Activated gamma-delta T cell treated with Interleukin-2 at 50 U/mL for 16 hours (primary cell): Measurements from ENCODE around the gene CLK4.
A peak's percentile ranks its signal among the peaks of the same experiment; 100 is the strongest.

ENCODE experiments used
- DNase-seq: peaks from one replicate; pipeline ENCODE4 v3.0.0-alpha.2; 2020

CLK4 gene

DNA sequence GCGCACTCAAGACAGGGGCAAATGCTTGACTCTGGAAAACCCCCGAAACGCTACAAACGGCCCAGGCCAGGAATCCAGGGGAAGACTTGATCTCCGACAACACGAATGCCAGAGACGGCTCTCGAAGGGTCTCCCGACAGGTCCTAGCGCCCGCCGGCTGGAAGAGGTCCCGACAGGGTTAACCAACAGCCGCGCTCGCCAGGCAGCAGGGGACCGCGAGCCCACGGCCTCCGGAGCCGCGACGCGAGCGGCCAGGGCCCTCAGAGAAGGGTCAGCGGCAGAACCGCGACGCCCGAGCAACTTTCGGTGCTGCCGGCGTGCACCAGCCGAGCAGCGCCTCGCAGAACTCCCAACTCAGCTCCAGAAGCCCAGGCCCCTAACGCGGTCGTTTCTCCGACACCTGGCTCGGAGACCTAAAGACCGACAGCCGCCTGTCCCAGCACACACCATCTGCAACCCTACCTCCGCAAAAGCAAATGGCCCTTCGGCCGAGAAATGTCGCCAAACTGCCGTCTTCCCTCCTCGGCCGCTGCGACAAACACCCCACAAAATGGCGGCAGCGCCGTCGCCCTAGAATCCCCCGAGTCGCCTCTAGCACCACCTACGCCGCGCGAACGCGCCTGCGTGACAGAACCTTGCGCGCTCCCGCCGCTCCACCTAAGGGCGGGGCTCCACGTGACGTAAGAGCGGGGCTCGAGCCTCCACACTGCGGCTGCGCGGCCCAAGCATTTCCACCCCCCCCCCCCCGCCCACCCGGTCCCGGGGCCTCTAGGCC, at the start of gene CLK4:
CLK4 (minus strand) TSS at position 567 of the 775 bp plus-strand sequence. CDS start 3,634 bp downstream, outside the sequence.
- peak; percentile 96 for DNase-seq

DNA sequence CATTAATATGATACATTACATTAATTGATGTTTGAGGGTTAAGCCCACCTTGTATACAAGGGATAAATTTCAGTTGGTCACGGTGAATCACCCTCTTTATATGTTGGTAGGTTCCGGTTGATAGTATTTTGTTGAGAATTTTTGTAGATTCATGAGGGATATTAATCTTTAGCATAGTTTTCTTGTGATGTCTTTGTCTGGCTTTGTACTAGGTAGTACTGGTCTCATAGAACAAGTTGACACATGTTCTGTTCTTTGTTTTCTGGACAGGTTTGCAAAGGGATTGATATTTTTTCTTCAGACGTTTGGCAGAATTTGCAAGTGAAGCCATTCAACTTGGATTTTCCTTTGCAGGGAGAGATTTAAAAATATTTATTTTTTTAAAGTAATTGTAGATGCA, 49.1 kb upstream of the CLK4 start:
- no peak for DNase-seq

DNA sequence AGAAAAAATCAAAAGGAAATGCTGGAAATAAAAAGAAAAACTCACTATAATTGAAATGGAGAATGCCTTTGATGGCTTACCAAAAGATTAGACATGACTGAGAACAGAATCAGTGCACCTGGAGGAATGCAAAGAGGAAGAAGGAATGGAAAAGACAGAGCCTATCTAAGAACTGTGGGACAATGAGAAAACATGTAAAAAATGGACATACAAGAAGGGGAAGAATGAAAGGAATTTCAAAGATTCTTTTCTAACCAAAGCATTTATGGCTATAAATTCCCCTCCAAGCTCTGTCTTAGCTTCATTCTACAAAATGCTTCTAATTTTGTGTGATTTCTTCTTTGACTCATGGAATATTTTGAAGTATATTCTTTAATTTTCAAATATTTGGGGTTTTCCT, 47.5 kb upstream of the CLK4 start:
- DNase-seq = no peak

DNA sequence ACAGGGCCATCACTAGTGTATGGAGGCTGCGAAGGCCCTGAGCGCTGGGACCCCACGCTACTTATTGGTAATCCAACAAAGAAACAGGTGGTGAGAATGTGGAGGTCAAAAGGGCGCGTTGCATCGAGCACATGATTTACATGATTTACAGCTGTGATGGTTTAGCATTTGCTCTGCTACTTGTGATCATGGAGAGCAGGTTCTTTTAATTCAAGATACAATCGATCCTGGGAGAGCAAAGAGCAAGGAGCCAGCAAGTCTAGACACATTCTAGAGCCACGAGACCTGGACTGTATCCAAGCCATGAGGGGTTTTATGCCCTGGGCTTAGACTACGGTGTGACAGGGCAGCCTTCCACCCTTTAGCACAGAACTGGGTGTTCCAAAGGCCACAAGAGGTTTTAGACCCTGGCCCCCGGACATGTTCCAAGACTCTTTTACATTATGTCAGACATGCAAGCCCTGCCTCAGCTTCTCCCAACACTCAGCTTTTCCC, 47.0 kb upstream of the CLK4 start:
- DNase-seq = no peak

DNA sequence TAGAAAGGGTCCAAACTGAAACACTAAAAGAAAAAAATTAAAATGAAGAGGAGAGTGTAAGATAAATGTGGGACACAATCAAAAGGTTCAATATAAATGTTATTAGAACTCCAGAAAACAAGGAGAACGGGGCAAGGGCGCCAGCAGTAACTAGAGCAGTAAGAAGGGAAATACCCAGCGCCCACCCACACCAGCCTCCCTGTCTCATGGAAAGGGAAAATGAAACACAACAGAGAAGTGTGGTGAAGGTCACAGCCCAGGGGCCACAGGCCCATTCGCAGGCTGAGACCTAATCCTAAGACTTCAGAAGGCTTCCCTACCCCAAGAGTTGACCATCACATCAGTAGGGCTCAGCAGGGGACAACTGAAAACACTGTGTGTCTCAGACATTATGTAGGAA, 45.8 kb upstream of the CLK4 start:
- no peak for DNase-seq

DNA sequence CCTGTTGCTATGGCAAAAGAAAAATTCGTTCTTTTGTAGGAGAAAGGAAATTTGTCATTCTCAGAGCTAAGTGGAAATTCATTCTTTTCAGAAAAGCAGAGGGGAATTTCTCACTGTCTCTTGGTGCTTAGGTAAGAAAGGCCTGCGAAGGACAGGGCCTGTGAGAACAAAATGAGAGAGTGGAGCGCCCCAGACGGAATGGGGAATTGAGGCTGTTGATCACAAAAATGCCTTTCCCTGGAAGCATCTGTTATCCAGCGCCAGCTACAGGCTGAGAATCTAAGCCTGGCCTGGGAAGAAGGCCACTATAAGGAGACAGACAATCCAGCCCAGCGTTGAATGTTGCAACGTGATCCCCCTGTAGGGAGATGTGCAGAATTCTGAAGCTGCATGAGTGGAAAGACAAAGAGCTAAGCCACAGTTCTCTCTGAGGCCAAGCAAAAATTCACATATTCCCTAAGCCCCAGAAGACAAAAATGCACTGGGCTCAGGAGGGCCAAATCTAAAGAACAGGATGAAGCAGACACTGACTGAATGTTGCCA, 44.8 kb upstream of the CLK4 start:
- no peak for DNase-seq

DNA sequence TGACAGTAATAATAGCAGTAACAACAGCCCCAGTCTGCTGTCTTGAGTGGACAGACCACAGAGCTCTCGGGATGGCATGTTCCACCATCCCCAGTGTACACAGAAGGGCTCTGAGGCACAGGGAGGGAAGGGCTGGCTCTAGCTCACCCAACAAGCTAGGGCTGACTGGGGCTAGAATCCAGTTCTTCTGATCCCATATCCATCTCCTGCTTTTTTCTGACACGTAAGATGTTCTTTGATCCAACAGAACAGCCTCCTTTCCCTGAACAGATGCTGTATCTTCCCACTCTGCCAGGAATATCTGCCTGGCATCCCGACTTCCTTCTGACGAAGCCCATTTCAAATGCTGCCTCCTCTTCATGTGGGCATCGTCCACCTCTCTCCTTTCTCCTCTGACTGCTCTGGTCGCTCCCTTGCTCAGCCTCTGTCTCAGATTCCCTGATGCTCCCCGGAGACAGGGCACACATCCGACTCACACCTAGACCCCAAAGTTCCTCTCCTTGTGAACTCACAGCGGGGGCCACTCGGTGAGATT, 43.6 kb upstream of the CLK4 start:
- DNase-seq = no peak

DNA sequence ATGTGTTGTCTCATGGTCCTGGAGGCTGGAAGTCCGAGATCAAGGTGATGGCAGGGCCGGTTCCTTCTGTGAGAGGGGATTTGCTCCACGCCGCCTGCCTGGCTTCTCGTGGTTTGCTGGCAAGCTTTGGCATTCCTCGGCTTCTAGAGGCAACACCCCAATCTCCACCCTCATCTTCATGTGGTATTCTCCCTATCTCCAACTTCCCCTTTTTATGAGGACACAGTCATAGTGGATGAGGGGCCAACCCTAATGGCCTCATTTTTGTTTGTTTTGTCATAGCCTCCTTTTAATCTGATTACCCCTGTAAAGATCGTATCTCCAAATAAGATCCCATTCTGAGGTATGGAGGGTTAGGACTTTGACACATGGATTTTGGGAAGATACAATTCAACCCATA, 41.7 kb upstream of the CLK4 start:
- no peak for DNase-seq

DNA sequence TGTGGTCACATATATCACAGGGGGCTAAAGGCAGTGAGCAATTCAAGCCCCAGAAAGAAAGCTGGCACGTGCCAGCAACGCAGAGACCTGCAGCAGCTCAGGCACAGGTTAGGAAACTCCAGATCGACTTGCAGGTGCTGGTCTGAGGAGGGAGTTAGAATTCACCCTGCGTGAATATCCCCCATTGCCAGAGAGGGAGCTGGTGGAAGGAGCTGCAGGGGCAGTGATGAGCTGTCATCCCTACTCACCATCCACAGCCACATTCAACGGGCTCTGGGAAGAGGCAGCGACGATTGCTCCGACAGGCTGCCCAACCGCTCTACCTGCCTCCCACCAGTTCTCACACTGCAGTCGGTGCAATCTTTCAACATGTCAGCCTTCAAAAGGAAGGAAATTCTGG, 40.8 kb upstream of the CLK4 start:
- DNase-seq = no peak

DNA sequence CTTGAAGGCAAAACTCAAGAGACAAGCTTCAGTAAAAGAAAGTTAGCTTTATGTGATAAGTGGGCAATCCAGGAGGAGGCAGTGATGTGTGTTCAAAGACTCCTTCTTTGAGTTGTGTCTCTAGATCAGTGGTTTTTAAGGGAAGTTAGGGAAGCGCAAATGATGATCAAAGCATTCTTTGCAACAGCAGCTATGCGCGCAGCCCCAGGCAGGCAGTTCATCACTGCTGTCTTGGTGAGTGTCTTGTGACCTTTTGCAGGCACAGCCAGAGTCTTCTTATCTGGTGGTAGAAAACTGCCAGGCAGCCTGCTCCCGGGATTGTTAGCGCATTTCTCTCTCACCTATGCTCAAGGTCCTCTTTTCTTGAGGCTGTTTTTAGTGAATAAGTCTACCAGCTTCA, 40.3 kb upstream of the CLK4 start:
- no peak for DNase-seq

DNA sequence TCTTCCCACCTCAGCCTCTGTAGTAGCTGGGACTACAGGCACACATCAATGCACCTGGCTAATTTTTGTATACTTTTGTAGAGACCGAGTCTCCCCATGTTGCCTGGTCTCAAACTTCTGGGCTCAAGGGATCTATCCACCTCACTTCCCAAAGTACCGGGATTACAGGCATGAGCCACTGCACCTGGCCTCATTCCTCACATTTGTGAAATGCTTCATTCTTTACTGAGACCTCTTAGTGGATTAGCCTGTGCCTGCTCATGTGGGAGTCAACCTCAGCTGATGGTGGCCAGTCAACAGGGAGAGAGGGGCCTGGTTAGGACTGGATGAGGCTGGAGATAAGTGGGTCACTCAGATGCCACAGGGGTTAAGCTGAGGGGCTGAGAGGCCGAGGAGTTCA, 37.3 kb upstream of the CLK4 start:
- DNase-seq = no peak

DNA sequence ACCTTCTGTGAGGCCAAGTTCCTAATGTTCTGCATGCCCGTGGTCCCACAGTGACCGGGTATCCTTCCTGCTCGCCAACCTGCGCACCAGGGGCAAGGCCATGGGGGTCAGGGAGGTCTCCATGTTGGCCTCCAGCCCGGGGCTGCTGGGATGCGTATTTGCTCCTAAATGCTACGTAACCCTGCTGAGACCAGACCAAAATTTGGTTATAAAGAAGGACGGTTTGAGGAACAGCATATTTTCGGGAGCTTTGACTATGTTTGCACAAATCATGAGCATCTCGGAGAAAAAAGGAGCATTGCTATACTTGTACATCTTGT, 35.7 kb upstream of the CLK4 start:
- DNase-seq = no peak

DNA sequence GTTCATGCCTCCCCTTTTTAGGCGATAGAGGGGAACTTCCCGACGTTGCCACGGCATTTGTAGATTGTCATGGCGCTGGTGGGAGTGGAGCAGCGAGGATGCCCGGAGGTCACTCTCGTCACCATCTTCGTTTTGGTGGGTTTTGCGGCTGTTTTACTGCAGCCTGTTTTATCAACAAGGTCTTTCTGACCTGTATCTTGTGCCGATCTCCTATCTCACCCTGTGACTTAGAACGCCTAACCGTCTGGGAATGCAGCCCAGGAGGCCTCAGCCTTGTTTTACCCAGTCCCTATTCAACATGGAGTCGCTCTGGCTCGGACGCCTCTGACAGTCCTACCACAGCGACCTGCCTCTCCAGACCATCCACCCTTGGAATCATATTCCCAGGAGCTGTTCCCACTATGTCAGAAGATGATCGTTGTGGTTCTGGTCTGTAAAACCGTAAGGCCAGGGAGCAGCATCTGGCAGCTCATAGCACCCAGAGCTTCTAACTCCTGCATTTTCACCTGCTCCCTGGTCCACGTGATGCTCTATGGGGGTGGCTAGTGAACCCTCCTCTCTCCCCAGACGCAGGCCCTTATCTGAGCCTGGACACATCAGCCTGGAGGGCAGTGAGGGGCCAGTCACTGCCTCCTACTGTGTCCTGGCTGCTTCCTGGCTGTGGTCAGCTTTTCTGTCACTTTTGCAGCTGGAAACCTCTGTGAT, 35.1 kb upstream of the CLK4 start:
- DNase-seq = no peak

DNA sequence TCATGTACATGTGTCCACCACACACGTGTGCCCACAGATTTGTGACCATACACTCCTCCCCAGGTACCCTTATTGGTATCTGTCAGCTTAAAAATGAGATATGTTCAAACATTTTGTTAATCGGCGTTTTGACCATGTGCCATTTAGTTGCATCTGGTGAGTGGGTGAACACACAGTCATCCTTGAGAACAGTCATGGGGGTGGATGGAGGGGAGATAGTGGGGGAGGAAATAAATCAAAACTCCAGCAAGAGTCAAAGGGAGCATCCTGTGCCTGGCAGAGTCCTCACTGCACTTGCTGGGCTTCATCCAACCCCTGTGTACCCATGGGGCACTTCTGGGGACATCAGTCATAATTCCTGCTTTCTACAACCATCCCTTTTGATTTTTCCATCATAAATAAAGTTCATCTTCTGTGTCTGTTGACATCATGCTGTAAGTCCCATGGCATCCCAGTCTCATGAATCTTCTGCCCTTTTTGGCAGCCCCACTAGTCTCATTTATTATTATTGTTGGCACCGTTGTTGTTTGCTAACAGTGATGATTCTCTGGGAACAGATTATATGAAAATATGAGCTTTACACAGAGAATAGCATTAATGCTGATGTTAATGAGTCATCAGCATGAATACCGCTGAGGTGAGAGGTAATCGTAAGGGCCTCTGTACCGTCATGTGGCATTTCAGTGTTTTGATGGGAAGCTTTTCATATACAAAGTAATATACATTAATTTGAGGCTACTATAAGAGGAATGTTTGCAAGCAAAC, 24.4 kb upstream of the CLK4 start:
- DNase-seq = no peak

DNA sequence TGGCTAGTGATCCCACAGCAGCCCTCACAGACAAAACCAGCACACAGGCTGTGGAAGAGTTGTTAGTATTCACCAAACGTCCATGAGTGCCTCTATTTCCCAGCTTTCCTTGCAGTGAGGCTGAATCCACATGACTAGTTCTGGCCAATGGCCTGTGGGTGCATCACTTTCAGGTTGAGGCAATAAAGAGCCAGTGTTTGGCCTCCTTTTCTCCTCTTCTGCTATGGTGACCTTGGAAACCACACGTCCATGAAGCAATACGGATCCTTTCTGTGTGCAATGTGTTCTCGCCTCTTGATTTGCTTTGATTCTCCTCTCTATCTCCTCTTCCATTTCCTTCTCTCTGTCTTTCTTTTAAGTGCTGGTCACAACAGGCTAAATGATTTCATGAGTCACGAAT, 23.4 kb upstream of the CLK4 start:
- no peak for DNase-seq

DNA sequence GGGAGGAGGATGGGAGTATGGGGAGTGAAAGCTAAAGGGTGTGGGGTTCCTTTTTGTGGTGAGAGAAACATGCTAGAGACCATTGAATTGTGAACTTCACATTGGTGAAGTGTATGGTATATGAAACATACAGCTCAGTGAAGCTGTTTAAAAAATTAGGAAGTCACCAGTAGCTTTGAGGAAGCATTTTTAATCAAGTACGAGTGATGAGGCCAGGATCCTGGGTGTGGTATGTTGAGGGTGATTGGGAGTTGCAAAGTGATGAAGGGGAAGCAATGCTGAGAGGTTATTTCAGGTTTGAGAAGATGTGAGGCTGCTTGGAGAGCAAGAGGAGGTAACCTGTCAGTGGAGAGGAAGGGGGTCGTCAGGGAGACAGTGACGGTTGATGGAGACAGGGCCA, 22.7 kb upstream of the CLK4 start:
- no peak for DNase-seq

DNA sequence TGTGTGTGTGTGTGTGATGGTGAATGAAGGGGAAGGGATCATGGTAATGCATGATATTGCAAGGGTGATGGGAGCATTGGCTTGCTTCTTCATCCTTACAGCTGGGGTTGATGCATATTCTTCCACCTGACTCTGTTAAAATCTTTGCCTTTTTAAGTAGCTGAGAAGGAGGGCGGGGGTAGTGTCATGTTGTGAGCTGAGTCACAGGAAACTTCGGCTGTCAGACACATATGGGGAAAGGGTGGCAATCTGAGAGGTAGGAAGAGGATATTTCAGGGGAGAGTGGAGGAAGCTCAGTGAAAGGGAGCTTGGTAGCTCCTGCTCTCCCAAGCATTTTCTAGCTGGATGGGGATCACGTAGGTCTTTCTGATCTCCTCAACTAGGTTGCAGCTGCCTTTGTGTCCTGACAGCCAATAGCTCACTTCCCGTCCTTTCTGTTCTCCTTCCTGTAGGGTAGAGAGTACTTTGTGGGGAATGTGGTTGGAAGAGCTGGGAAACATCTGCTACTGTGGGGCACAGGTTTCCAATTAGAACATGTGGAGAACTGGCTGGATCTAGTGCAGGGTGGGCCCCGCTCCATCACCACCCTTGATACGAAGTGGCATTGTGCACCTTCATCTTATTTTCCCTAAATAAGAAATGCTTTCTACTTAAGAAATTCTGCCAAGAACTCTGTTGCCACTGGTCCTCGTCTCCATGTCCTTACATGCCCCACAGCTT, 18.1 kb upstream of the CLK4 start:
- no peak for DNase-seq

DNA sequence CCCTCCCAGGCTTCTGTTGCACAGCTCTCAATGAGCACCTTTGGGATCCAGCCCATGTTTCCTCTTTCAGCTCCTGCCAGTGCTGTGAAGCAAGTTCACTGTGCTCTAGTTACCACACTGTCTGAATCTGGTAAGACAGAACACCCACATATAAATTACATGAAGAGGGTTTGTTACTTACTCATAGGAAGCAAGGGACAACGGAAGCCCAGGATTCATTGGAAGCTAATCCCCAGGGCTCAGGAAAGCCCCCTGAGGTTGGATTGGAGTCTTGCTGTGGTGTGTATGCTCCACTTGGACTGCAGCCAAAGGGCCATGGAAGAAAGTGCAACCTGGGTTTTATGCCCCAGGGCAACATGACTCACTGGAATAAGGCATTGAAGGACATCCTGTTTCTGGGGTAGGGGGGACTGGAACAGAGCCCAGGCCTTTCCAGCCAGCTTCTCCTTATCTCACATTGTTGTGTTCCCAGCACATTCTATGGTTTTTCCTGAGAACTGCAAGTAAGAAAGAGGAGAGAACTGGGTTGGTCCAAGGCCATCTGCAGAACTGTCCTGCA, 15.6 kb upstream of the CLK4 start:
- DNase-seq = no peak

DNA sequence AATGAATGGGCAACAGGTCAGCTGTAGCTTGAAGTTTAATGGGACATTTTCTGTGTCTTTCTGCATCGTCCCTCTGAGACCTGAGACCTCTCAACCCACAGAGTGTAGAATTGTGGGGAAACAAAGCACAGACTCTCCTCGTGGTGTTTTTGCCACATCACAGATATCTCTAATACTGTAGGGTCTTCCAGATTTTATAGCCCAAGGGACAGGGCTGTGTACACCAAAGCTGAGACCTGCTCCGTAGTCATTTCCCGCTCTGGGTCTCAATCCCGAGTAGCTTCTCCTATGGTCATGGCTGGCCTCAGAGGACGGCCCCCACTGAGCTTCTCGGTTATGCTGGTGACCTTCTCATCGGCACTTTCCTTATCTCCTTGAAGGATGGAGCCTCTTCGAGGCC, 14.9 kb upstream of the CLK4 start:
- DNase-seq = no peak

DNA sequence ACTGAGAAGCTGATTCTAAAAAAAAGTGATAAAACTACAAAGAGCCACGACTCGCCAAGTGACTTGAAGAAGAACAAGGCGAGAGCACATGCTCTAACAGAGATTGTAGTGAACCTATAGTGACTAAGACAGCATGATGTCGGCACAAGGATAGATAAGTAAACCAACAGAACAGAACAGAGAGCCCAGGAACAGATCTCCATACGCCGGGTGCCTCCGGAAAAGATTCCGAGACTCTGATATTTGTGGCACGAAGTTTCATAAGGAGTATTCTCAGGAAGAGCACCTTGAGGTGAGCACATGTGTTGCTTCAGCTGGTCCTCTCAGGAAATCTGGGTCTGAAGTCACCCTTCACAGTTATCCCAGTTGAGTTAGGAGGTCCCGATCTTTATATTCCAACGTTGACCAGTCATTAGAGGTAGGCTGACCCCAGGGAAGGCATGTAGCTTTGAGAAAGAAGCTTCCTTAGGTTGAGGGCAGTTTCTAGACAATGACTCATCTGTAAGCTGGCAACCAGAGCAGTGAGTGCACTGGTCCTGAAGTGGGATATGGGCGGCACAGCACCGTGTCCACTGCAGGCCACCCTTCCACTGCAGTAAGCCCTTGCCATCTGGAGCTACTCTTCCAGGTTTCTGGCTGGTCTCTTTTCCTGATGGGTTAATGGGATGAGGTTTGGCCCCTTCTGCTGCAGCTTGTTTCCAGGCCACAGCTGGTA, 13.6 kb upstream of the CLK4 start:
- no peak for DNase-seq

DNA sequence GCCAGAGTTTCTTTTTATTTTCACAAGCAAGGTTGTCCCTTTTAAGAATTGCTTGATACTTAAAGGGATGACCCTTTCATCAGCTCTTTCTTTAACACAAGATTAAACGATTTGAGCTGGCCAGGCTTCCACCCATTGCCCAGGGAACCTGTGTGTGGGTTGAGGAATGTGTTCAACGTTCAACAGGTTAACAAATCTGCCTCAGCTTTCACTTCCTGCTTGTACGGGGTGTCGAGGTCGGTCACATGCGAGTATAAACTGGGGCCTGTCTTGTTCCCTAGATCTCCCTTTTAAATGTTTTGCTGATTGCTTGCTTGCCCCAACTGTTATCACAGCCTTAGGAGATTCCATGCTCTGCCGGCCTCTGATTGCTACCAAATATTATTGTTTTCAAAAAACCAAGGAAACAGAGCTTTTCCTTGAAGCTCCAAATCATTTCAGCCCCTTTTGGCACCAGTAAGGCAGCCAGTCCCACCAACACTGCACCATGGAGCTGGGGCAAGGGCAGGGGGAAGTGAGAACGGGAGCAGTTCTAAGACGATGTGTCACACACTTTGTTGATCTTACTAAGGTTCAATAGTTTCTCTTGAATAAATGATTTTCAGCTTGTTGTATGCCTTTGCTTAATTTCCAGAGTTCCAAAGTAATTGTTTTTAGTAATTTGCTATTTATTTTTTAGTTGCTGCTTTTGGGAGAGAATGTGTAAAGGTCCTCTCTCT, 10.7 kb upstream of the CLK4 start:
- DNase-seq = no peak
